HG02943 (cell line): ENCODE data around the gene COPZ2.
"Not testable (repeated sequence)": the region's sequence is repeated elsewhere in the genome, so short reads cannot be mapped to it uniquely, and the experiment has no call there.

Source experiments
- ATAC-seq: cut with Tn5 transposase; IDR thresholded peaks from one replicate; pipeline ENCODE4 v1.9.1; 2021; ENCODE audit warnings: mild to moderate bottlenecking, low read depth, moderate library complexity; ENCODE audit not compliant: unreplicated experiment

Gene COPZ2

GRCh38 chr17:47990962-47991731, 46.5 kb downstream of the COPZ2 start:
- ATAC-seq: no peak

- no peak for ATAC-seq
These were observed 47.9 kb downstream of the COPZ2 start for GRCh38 chr17:47989700-47990099.

GRCh38 chr17:47989159-47989558, 48.4 kb downstream of the COPZ2 start:
- no peak for ATAC-seq

GRCh38 chr17:47988445-47988844, 49.2 kb downstream of the COPZ2 start:
- not testable (repeated sequence) for ATAC-seq

GRCh38 chr17:47987240-47987835, 50.3 kb downstream of the COPZ2 start:
- no peak for ATAC-seq

- ATAC-seq: no peak
These were observed 51.1 kb downstream of the COPZ2 start for GRCh38 chr17:47986520-47986919.

GRCh38 chr17:47983492-47984223, 53.9 kb downstream of the COPZ2 start:
- no peak for ATAC-seq

GRCh38 chr17:47982645-47983390, 54.8 kb downstream of the COPZ2 start:
- no peak for ATAC-seq

GRCh38 chr17:47982091-47982617, 55.4 kb downstream of the COPZ2 start:
- ATAC-seq: no peak

GRCh38 chr17:47981462-47981861, 56.1 kb downstream of the COPZ2 start:
- ATAC-seq: no peak

GRCh38 chr17:47980541-47980940, 57.1 kb downstream of the COPZ2 start:
- ATAC-seq: no peak

GRCh38 chr17:47978324-47978723, 59.3 kb downstream of the COPZ2 start:
- no peak for ATAC-seq
